Measurements from ENCODE around the gene FBXL16.

DNA sequence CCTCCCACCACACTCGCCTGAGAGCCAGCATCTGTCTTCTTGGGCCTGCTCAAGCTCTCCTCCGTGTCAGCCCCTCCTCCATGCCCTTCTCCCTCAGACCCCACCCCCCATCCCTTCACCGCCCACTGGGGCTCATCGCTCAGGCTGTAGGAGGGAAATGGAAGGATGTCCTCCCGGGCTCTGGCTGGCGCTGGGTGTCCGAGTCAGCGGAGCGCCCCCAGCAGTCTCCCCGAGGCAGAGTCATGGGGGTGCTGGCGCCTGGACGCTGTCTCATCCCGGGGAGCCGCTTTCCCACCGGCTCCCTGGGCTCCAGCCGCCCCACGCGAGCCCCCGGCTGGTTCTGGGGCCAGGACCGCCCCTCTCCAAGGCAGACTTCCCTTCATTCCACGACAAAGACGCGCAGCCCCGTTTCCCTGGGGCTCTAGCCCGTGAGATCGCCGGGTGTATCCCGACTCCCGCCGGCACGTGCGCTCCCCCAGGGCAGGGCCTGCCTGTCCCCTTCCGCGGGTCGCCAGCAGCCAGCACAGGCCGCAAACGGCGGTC lies 14.9 kb upstream of the FBXL16 start:
- TF ChIP-seq, protein P1, sequence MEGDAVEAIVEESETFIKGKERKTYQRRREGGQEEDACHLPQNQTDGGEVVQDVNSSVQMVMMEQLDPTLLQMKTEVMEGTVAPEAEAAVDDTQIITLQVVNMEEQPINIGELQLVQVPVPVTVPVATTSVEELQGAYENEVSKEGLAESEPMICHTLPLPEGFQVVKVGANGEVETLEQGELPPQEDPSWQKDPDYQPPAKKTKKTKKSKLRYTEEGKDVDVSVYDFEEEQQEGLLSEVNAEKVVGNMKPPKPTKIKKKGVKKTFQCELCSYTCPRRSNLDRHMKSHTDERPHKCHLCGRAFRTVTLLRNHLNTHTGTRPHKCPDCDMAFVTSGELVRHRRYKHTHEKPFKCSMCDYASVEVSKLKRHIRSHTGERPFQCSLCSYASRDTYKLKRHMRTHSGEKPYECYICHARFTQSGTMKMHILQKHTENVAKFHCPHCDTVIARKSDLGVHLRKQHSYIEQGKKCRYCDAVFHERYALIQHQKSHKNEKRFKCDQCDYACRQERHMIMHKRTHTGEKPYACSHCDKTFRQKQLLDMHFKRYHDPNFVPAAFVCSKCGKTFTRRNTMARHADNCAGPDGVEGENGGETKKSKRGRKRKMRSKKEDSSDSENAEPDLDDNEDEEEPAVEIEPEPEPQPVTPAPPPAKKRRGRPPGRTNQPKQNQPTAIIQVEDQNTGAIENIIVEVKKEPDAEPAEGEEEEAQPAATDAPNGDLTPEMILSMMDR (IDR thresholded peaks at IDR 0.05; ENCODE audit: low read depth, low read length, missing input control): no peak
- TF ChIP-seq FOXA1 (IDR thresholded peaks at IDR 0.05) (no peak), TAF1 (conservative IDR thresholded peaks at IDR 0.05) (no peak), REST (IDR thresholded peaks at IDR 0.05) (no peak), SP1 (IDR thresholded peaks at IDR 0.05) (no peak), YY1 (IDR thresholded peaks at IDR 0.05) (no peak), GABPA (IDR thresholded peaks at IDR 0.05 in 1 of 2, conservative IDR thresholded peaks at IDR 0.05 in 1 of 2) (no peak), RAD21 (IDR thresholded peaks at IDR 0.05) (no peak), HNF4A (conservative IDR thresholded peaks at IDR 0.05) (no peak), FOXA2 (IDR thresholded peaks at IDR 0.05) (no peak), JUND (IDR thresholded peaks at IDR 0.05) (no peak)
- TF ChIP-seq, protein P2, sequence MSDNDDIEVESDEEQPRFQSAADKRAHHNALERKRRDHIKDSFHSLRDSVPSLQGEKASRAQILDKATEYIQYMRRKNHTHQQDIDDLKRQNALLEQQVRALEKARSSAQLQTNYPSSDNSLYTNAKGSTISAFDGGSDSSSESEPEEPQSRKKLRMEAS (IDR thresholded peaks at IDR 0.05): no peak
- TF ChIP-seq, protein P3, sequence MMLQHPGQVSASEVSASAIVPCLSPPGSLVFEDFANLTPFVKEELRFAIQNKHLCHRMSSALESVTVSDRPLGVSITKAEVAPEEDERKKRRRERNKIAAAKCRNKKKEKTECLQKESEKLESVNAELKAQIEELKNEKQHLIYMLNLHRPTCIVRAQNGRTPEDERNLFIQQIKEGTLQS (IDR thresholded peaks at IDR 0.05): no peak

Data from liver (tissue), 3 donors.